Neural crest cell (in vitro differentiated cells): ENCODE data around the gene RUSF1. TPM values are rescaled to one million over a fixed set of nuclear protein-coding genes. Genes with fewer than 3 reads are reported as not detected.

Experiments
- DNase-seq: peaks from one replicate; pipeline ENCODE4 v3.0.0; 2021; ENCODE audit warnings: low read depth, mixed read lengths, low spot score
- H3K27ac Mint-ChIP-seq: one replicate; pipeline ENCODE4 v1.8.0; 2021; ENCODE audit warnings: mild to moderate bottlenecking, mixed read lengths; ENCODE audit not compliant: unreplicated experiment
- H3K27me3 Mint-ChIP-seq: 2 replicates; pipeline ENCODE4 v1.8.0; 2021; ENCODE audit warnings: low read depth, mild to moderate bottlenecking, mixed read lengths
- H3K36me3 Mint-ChIP-seq: 2 replicates; pipeline ENCODE4 v1.8.0; 2021; ENCODE audit warnings: low read depth, mild to moderate bottlenecking, mixed read lengths
- H3K4me1 Mint-ChIP-seq: 2 replicates; pipeline ENCODE4 v1.8.0; 2021; ENCODE audit warnings: mixed read lengths
- H3K4me3 Mint-ChIP-seq: one replicate; pipeline ENCODE4 v1.8.0; 2021; ENCODE audit warnings: mild to moderate bottlenecking, mixed read lengths
- H3K9me3 Mint-ChIP-seq: 2 replicates; pipeline ENCODE4 v1.8.0; 2021; ENCODE audit warnings: mixed read lengths
- CTCF ChIP-seq: fragments of 200-600 bp; sonication (generic); conservative IDR thresholded peaks from 2 replicates; pipeline ENCODE4 v1.5.0; 2021; ENCODE audit warnings: antibody characterized with exemption, mild to moderate bottlenecking
- total RNA-seq: library from RNA; stranded (reverse); gene quantifications from 2 replicates; pipeline ENCODE4 v1.2.1, GENCODE V29; 2021

RUSF1 gene
- total RNA-seq, 1 donor from 2014 or later = 47.7 TPM

GRCh38 chr16:31470615-31471014, 37.6 kb downstream of the RUSF1 start:
- H3K4me1 Mint-ChIP-seq = peaks cover 20% of the 10 kb centered on the region
- no peaks in the 10 kb centered on the region for H3K36me3 Mint-ChIP-seq
- H3K27me3 Mint-ChIP-seq = peaks cover 43% of the 10 kb centered on the region
- H3K4me3 Mint-ChIP-seq = peak overlapping the region; percentile 46
- no peaks in the 10 kb centered on the region for H3K9me3 Mint-ChIP-seq
- TF ChIP-seq CTCF = no peak
- no peak overlapping the region for H3K27ac Mint-ChIP-seq
- DNase-seq = no peak

- H3K4me3 Mint-ChIP-seq = no peak overlapping the region
- DNase-seq = no peak
- H3K27me3 Mint-ChIP-seq = peaks cover 16% of the 10 kb centered on the region
- H3K9me3 Mint-ChIP-seq = no peaks in the 10 kb centered on the region
- peaks cover 18% of the 10 kb centered on the region for H3K4me1 Mint-ChIP-seq
- H3K27ac Mint-ChIP-seq = no peak overlapping the region
- no peak for TF ChIP-seq CTCF
- no peaks in the 10 kb centered on the region for H3K36me3 Mint-ChIP-seq
These were observed 40.3 kb downstream of the RUSF1 start for GRCh38 chr16:31467858-31468257.

GRCh38 chr16:31467151-31467773, 40.9 kb downstream of the RUSF1 start:
- no peaks in the 10 kb centered on the region for H3K36me3 Mint-ChIP-seq
- DNase-seq = no peak
- TF ChIP-seq CTCF = no peak
- H3K9me3 Mint-ChIP-seq = no peaks in the 10 kb centered on the region
- H3K27me3 Mint-ChIP-seq = peaks cover 10% of the 10 kb centered on the region
- H3K27ac Mint-ChIP-seq = peak overlapping the region; percentile 62
- H3K4me1 Mint-ChIP-seq = peaks cover 12% of the 10 kb centered on the region
- no peak overlapping the region for H3K4me3 Mint-ChIP-seq

GRCh38 chr16:31466381-31466841, 41.8 kb downstream of the RUSF1 start:
- TF ChIP-seq CTCF = no peak
- Mint-ChIP-seq H3K4me3 (no peak overlapping the region), H3K27me3 (peaks cover 5% of the 10 kb centered on the region), H3K36me3 (no peaks in the 10 kb centered on the region), H3K4me1 (peaks cover 9% of the 10 kb centered on the region), H3K9me3 (no peaks in the 10 kb centered on the region), H3K27ac (no peak overlapping the region)
- no peak for DNase-seq

GRCh38 chr16:31465788-31466370, 42.3 kb downstream of the RUSF1 start:
- Mint-ChIP-seq H3K4me3 (no peak overlapping the region), H3K27ac (no peak overlapping the region)
- TF ChIP-seq CTCF = no peak

More at GRCh38 chr16:31465788-31466370, 42.3 kb downstream of the RUSF1 start:
- no peak for DNase-seq
- H3K27me3 Mint-ChIP-seq = no peaks in the 10 kb centered on the region
- no peaks in the 10 kb centered on the region for H3K9me3 Mint-ChIP-seq
- H3K36me3 Mint-ChIP-seq = no peaks in the 10 kb centered on the region
- H3K4me1 Mint-ChIP-seq = peaks cover 8% of the 10 kb centered on the region
